Astrocyte (in vitro differentiated cells and primary cell): ENCODE results near the gene FSIP1. TPM values are rescaled to one million over a fixed set of nuclear protein-coding genes. Genes with fewer than 3 reads are reported as not detected.

Experiments
- DNase-seq: peaks from one replicate; pipeline ENCODE4 v3.0.0-alpha.2; 2010; ENCODE audit warnings: low read depth
- FAIRE-seq: peaks from 2 replicates; lab custom pipeline; 2011; peaks lifted over from hg19 to GRCh38; lab: Jason Lieb, UNC
- H2AFZ ChIP-seq: 2 replicates; pipeline ENCODE4 v1.6.0; 2012; ENCODE audit warnings: low read depth, low read length, inconsistent platforms
- H3K27ac ChIP-seq: 2 replicates; pipeline ENCODE4 v1.5.1; 2011; ENCODE audit warnings: low read depth, low read length, inconsistent platforms
- H3K27me3 ChIP-seq: 2 replicates; pipeline ENCODE4 v1.6.0; 2011; ENCODE audit warnings: low read length, inconsistent platforms; ENCODE audit not compliant: insufficient read depth
- H3K36me3 ChIP-seq: 2 replicates; pipeline ENCODE4 v1.5.1; 2011; ENCODE audit warnings: low read length, inconsistent platforms; ENCODE audit not compliant: insufficient read depth
- H3K4me1 ChIP-seq: 2 replicates; pipeline ENCODE4 v1.5.1; 2011; ENCODE audit warnings: low read length, inconsistent platforms; ENCODE audit not compliant: insufficient read depth
- H3K4me2 ChIP-seq: 2 replicates; pipeline ENCODE4 v1.6.0; 2012; ENCODE audit warnings: low read length, inconsistent platforms
- H3K4me3 ChIP-seq: 2 replicates; pipeline ENCODE4 v1.5.1; 2011; ENCODE audit warnings: low read depth, mild to moderate bottlenecking, low read length, inconsistent platforms; ENCODE audit not compliant: insufficient read depth
- H3K79me2 ChIP-seq: 2 replicates; pipeline ENCODE4 v1.6.0; 2012; ENCODE audit warnings: mild to moderate bottlenecking, low read length, inconsistent platforms; ENCODE audit not compliant: insufficient read depth
- H3K9ac ChIP-seq: 2 replicates; pipeline ENCODE4 v1.6.0; 2012; ENCODE audit warnings: mild to moderate bottlenecking, low read length, inconsistent platforms
- H3K9me3 ChIP-seq: 2 replicates; pipeline ENCODE4 v1.5.1; 2012; ENCODE audit warnings: low read depth, mild to moderate bottlenecking, low read length, inconsistent platforms; ENCODE audit not compliant: insufficient read depth
- H4K20me1 ChIP-seq: 2 replicates; pipeline ENCODE4 v1.6.0; 2012; ENCODE audit warnings: low read length, inconsistent platforms; ENCODE audit not compliant: insufficient read depth
- H3K27ac Mint-ChIP-seq: one replicate; pipeline ENCODE4 v1.8.0; 2021; ENCODE audit warnings: mild to moderate bottlenecking, mixed read lengths; ENCODE audit not compliant: unreplicated experiment
- H3K27me3 Mint-ChIP-seq: one replicate; pipeline ENCODE4 v1.8.0; 2021; ENCODE audit warnings: low read depth, mixed read lengths; ENCODE audit not compliant: unreplicated experiment
- H3K36me3 Mint-ChIP-seq: one replicate; pipeline ENCODE4 v1.8.0; 2021; ENCODE audit warnings: low read depth, mixed read lengths; ENCODE audit not compliant: unreplicated experiment
- H3K4me1 Mint-ChIP-seq: one replicate; pipeline ENCODE4 v1.8.0; 2021; ENCODE audit warnings: low read depth, mixed read lengths; ENCODE audit not compliant: unreplicated experiment
- H3K4me3 Mint-ChIP-seq: one replicate; pipeline ENCODE4 v1.8.0; 2021; ENCODE audit warnings: mild to moderate bottlenecking, moderate library complexity, mixed read lengths; ENCODE audit not compliant: unreplicated experiment
- H3K9me3 Mint-ChIP-seq: one replicate; pipeline ENCODE4 v1.8.0; 2021; ENCODE audit warnings: mild to moderate bottlenecking, mixed read lengths; ENCODE audit not compliant: unreplicated experiment
- EZH2 ChIP-seq: IDR thresholded peaks from 2 replicates; pipeline ENCODE4 v1.6.1; 2012; ENCODE audit warnings: mild to moderate bottlenecking, low read length, inconsistent platforms; ENCODE audit not compliant: insufficient read depth
- total RNA-seq: library from RNA; stranded (reverse); gene quantifications from 2 replicates; pipeline ENCODE4 v1.2.1, GENCODE V29; 2021
- TF ChIP-seq, protein P1 (sequence below): IDR thresholded peaks from 2 replicates; pipeline ENCODE4 v1.5.1; 2011; ENCODE audit warnings: low read depth, mild to moderate bottlenecking, inconsistent platforms, low read length, moderate library complexity; ENCODE audit not compliant: insufficient read depth

The FSIP1 gene
- total RNA-seq, 1 donor from 2014 or later, result 0.77 TPM

DNA sequence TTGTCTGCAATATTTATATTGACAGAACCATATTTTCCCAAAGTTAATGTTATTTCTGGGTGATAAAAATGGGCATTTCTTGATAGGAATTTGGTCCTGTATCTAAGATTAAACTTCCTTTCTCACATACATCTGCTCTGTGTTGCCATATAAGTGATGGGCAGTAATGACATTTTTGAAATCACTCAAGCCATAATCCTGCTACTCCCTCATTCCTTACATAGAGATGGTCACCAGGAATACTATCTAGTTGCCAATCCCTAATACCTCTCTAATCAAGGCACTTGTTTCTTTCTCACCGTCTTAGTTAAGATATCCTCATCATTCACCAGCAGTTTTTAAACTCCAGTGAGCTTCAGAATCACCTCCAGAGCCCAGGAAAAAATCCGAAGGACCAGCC lies 68.4 kb downstream of the FSIP1 start:
- FAIRE-seq, result no peak

DNA sequence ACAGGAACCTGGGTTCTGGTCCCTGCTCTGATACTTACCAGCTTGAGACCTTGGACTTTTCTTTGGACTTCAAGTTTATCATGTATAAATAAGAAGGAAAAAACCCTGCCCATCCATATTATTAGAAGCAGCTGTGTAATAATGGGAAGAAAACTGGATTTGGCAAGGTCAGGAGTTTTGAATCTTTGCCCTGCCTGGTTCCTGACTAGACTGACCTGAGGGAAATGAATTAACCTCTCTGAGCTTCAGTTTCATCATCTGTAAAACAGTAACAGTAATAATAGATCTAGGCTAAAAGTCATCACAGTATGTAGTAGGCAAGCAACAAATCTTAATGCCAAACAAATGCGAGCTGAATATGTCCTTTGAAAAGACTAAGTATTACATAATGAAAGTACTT lies 68.8 kb downstream of the FSIP1 start:
- Histone ChIP-seq H3K4me3 (no peak overlapping the region), H3K27me3 (no peaks in the 10 kb centered on the region), H3K79me2 (no peaks in the 10 kb centered on the region), H3K4me2 (no peak overlapping the region), H3K4me1 (no peaks in the 10 kb centered on the region), H2AFZ (no peak overlapping the region), H4K20me1 (no peaks in the 10 kb centered on the region), H3K9ac (no peak overlapping the region), H3K27ac (no peak overlapping the region), H3K9me3 (no peaks in the 10 kb centered on the region), H3K36me3 (no peaks in the 10 kb centered on the region)
- no peaks in the 10 kb centered on the region for H3K4me1 Mint-ChIP-seq
- no peaks in the 10 kb centered on the region for H3K36me3 Mint-ChIP-seq
- no peaks in the 10 kb centered on the region for H3K9me3 Mint-ChIP-seq
- no peaks in the 10 kb centered on the region for H3K27me3 Mint-ChIP-seq
- FAIRE-seq, result no peak
- H3K27ac Mint-ChIP-seq, result no peak overlapping the region
- no peak for DNase-seq
- TF ChIP-seq, protein P1, sequence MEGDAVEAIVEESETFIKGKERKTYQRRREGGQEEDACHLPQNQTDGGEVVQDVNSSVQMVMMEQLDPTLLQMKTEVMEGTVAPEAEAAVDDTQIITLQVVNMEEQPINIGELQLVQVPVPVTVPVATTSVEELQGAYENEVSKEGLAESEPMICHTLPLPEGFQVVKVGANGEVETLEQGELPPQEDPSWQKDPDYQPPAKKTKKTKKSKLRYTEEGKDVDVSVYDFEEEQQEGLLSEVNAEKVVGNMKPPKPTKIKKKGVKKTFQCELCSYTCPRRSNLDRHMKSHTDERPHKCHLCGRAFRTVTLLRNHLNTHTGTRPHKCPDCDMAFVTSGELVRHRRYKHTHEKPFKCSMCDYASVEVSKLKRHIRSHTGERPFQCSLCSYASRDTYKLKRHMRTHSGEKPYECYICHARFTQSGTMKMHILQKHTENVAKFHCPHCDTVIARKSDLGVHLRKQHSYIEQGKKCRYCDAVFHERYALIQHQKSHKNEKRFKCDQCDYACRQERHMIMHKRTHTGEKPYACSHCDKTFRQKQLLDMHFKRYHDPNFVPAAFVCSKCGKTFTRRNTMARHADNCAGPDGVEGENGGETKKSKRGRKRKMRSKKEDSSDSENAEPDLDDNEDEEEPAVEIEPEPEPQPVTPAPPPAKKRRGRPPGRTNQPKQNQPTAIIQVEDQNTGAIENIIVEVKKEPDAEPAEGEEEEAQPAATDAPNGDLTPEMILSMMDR, result no peak
- TF ChIP-seq EZH2, result no peak
- no peak overlapping the region for H3K4me3 Mint-ChIP-seq

More for the DNA sequence above, 68.4 kb downstream of the FSIP1 start:
- Mint-ChIP-seq H3K4me1 (peaks cover 2% of the 10 kb centered on the region), H3K27me3 (no peaks in the 10 kb centered on the region), H3K27ac (no peak overlapping the region), H3K4me3 (no peak overlapping the region), H3K36me3 (no peaks in the 10 kb centered on the region), H3K9me3 (no peaks in the 10 kb centered on the region)
- H3K9me3 ChIP-seq, result no peaks in the 10 kb centered on the region
- no peaks in the 10 kb centered on the region for H3K79me2 ChIP-seq
- H2AFZ ChIP-seq, result no peak overlapping the region
- H3K27me3 ChIP-seq, result no peaks in the 10 kb centered on the region
- H3K4me2 ChIP-seq, result no peak overlapping the region
- H3K4me3 ChIP-seq, result no peak overlapping the region
- H3K4me1 ChIP-seq, result no peaks in the 10 kb centered on the region
- no peak overlapping the region for H3K27ac ChIP-seq
- no peak overlapping the region for H3K9ac ChIP-seq
- TF ChIP-seq EZH2, result no peak
- TF ChIP-seq, protein P1, result no peak
- no peak for DNase-seq
- H4K20me1 ChIP-seq, result no peaks in the 10 kb centered on the region
- H3K36me3 ChIP-seq, result no peaks in the 10 kb centered on the region

DNA sequence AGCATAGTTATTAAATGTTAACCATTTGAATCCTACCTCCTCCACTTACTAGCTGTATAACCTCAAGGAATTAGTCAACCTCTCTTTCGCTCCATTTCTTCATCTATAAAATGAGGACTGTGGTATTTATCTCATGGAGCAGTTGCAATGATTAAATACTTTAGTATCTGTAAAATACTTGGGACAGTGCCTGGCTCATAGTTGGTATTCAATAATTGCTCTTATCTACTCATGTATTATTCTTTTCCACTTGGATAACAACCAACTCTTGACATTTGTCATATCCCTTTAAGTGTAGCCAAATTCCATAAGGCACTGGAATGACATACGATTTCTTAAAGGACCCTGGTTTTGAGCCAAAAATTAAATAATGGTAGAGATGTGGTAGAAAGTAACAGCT lies 72.0 kb downstream of the FSIP1 start:
- H3K27me3 Mint-ChIP-seq, result no peaks in the 10 kb centered on the region

More for the DNA sequence above, 72.0 kb downstream of the FSIP1 start:
- no peak overlapping the region for H2AFZ ChIP-seq
- Mint-ChIP-seq H3K4me1 (no peaks in the 10 kb centered on the region), H3K36me3 (no peaks in the 10 kb centered on the region), H3K9me3 (no peaks in the 10 kb centered on the region), H3K4me3 (no peak overlapping the region), H3K27ac (no peak overlapping the region)
- H4K20me1 ChIP-seq, result no peaks in the 10 kb centered on the region
- H3K9me3 ChIP-seq, result no peaks in the 10 kb centered on the region
- no peak for TF ChIP-seq EZH2
- no peaks in the 10 kb centered on the region for H3K79me2 ChIP-seq
- no peak overlapping the region for H3K27ac ChIP-seq
- H3K4me2 ChIP-seq, result no peak overlapping the region
- H3K4me1 ChIP-seq, result no peaks in the 10 kb centered on the region
- H3K4me3 ChIP-seq, result no peak overlapping the region
- H3K27me3 ChIP-seq, result no peaks in the 10 kb centered on the region
- DNase-seq, result peak; percentile 58
- H3K36me3 ChIP-seq, result no peaks in the 10 kb centered on the region
- no peak for FAIRE-seq
- H3K9ac ChIP-seq, result no peak overlapping the region
